GM18951 (cell line): ENCODE results near the gene SRBD1.

Experiments
- POLR2A ChIP-seq: IDR thresholded peaks from 4 replicates; pipeline ENCODE4 v1.6.1; 2011; ENCODE audit warnings: mild to moderate bottlenecking; ENCODE audit not compliant: insufficient read length, insufficient read depth; ENCODE audit errors: extremely low read depth
- in situ Hi-C: fragments of 300-500 bp; cut with MboI; formaldehyde crosslinking; loops from one replicate; pipeline ENCODE4 v1.12.0; 2022; ENCODE audit warnings: low sequenced_read_pairs, mixed read lengths, inconsistent platforms; ENCODE audit not compliant: unreplicated experiment

Gene SRBD1

DNA sequence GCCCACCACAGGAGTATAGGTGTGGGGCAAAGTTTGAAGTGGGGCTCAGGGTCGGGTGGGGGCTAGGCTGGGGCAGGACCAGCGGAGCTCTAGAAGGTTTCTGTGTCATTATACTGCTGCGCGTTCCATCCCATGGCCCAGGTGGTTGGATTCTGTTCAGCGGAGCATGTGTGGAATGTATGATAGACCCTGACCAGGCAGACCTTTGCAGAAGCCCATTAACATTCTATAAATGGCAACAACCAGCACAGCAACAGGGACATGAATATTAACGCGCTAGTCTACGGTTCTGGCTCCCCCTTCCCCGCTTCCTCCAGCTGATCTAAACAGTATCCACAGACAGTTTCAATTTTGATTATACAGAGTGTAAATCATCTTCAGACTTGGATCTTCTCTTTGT lies 36.3 kb upstream of the SRBD1 start:
- in situ Hi-C loops, result loop anchor here (10.0 kb wide), 2 partner anchors 127 to 287 kb away; no protein-coding TSS in a partner anchor
- TF ChIP-seq POLR2A, result no peak

DNA sequence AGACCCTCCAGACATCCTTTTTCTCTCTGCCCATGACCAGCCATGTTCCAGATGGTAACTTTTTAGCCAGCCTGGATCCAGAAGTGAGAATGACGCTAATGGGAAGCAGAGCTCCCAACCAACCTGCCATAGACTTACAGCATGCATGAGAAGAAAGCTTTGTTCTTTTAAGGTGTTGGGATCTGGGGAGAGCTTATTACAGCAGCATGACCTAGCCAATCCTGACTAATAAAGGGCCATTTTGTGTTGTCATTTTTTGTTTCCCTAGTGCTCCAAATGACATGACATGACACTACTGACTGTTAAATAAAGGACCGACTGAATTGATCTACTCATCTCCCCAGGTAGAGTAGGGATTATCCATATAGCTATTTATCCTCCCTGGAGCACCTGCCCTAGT lies 35.2 kb upstream of the SRBD1 start:
- TF ChIP-seq POLR2A, result no peak
- in situ Hi-C loops, result loop anchor here (10.0 kb wide), 2 partner anchors 129 to 289 kb away; no protein-coding TSS in a partner anchor

DNA sequence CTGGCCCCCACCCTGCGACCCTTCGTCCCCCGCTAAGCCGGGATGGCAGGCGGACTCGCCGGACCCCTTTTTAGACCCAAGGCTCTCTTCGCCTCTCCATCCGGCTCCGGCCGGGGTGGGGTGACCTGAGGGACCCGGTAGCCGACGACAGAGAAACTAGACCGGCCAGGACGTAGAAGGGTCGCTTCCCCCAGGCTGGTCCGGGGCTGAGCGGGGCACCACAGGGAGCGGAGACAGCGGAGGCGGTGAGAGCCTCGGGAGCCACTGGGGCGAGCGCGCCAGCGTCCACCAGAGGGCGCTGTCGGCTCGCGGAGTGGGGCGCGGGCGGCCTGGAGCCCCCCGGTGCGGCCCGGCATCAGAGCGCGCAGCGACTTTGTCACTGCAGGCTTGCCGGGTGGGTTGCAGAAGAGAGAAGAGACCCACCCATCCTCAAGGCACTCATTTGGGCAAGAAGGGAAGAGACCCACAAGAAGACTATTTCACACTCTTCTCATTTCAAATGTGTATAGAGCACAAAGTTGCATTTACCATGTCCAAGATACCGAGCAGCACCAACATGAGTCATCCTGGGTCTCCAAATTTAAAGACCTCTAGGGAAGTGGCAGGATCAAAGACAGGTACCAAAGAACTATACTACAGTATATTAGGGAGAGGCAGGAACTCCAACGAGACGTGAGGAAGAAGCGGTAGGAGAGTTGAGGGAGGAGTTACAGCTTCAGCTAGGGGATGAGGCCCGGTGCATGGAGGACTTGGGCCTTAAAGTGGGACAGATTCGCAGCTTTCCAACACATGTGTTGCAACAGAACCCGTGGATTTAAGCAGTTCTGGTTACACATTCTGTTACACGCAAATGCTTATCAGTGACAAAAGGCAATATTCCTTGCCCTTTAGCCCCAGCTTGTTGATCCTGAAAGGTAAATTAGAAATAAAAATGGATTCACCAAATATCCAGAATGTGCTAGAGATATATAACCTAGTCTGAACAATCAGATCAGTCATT lies 32.8 kb upstream of the SRBD1 start:
- no peak for TF ChIP-seq POLR2A
- in situ Hi-C loops, result loop anchor here (10.0 kb wide), 2 partner anchors 131 to 291 kb away; no protein-coding TSS in a partner anchor

DNA sequence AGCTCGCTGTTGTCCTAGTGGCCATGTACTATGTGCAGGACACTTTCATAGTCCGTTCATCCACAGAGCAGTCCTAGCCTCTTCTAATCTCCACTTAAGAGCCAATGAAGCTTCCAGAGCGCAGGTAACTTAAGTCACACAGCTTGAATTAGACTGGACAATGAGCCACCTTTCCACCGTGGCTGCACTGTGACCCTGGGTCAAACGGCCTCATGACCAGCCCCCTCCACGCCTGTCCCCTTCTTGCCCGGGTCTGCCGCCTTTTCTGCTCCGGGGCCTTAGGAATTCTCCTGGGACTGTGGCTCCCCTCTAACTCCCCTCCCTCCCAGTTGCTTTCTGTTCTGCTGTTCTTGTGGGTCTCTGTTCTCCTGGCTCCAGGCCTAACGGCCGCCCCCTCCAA lies 32.0 kb upstream of the SRBD1 start:
- in situ Hi-C loops, result loop anchor here (10.0 kb wide), 2 partner anchors 132 to 292 kb away; no protein-coding TSS in a partner anchor
- no peak for TF ChIP-seq POLR2A

DNA sequence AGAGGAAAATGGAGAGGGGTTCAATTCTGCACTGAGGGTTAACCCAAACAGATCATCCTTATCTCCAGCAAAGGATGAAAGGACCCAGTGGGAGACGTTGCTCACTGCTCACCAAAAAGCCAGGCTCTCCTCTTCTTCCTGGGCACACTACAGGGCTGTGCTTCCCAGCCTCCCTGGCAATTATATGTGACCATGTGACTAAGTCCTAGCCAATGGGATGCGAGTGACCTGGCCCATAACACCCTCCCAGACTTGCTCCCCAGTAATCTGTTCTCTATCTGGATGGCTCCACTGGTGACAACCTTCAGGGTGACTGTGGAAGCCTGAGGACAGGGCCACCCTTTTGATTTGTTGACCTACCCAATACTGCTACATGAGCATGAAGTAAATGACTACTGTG lies 29.5 kb upstream of the SRBD1 start:
- in situ Hi-C loops, result loop anchor here (10.0 kb wide), 2 partner anchors 134 to 294 kb away; no protein-coding TSS in a partner anchor

GRCh38 chr2:45637440-45637839 lies 26.4 kb upstream of the SRBD1 start:
- TF ChIP-seq POLR2A, result no peak
- in situ Hi-C loops, result no loop called here

More for the DNA sequence above, 29.5 kb upstream of the SRBD1 start:
- no peak for TF ChIP-seq POLR2A

DNA sequence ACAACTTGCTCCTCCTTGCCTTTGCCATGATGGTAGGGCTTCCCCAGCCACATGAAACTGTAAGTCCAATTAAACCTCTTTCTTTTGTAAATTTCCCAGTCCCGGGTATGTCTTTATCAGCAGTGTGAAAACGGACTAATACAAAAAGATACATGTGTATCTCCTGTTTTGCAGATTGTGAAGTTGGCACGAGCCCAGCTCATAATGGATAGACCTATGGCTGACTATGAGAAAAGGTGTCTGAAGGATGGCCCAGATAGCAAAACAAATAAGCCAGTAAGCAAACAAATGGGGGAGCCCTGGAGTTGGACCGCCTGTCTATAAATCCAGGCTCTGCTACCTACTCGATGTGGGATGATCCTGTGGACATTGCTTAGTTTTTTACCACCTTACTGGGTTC lies 24.9 kb upstream of the SRBD1 start:
- in situ Hi-C loops, result no loop called here
- no peak for TF ChIP-seq POLR2A

DNA sequence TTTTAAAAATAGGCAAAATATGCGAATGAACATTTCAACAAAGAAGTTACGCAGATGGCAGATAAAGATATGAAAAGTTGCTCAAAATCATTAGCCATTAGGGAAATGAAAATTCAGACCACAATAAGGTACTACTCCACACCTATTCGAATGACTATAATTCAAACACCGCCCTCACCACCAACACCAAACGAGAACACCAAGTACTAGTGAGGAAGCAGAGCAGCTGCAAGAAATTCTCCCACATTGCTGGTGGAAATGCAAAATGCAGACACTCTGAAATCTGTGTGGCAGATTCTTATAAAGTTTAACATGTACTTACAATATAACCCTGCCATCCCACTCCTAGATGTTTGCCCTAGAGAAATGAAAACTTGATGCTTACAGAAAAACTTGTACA lies 23.2 kb upstream of the SRBD1 start:
- in situ Hi-C loops, result no loop called here
- no peak for TF ChIP-seq POLR2A

DNA sequence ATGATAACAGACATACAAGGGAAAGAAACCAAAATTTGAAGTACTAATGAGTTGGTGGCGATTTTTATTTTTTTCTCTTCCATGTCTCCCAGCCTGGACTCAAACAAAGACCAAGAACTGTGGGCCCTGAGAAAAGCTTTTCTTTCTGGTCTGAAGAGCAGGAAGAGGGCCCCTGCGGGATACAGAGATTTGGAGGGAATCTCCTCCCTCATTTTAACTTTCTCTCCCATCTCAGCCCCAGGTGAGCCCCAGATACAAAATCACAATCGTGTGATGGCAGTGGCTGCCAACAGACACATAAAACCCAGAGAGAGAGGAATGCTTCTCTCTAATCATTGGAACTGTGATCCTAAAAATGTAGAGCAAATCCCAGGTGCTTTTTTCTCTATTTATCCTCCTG lies 20.9 kb upstream of the SRBD1 start:
- no peak for TF ChIP-seq POLR2A
- in situ Hi-C loops, result no loop called here

DNA sequence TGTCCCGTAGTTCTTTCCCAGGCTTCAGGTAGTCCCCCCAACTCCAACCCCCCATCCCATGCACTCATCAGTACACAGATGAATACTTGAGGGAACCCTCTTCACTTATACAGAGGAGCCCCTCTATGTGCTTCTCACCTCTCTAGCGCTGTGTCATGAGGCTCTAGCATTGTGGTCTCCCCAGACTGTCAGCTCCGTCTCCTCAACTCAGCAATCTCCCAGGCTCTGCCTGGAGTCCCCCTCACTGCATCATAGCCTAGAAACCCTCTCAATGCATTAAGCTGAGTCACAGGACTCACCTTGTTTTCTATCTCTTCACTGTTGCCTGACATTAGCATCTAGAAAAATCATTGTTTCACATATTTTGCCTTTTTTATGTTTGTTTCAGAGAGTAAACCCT lies 20.3 kb upstream of the SRBD1 start:
- no peak for TF ChIP-seq POLR2A
- in situ Hi-C loops, result no loop called here

DNA sequence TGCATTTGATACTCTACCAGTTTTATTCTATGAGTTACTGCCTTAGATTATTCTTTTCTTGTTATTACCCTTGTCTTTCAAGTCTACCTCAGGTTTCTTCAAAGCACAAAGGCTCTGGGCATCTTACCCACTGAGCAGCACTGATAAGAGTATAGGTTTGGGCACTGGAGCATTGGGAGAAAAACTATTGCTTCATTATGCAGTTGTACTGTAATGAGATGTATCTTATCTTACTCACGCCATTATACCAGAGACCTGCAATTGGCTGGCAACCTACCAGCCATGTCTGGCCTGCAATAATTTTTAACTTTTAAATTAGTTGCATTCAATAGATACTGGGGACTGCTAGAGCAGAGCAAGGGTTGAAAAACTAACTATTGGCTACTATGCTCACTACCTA lies 18.9 kb upstream of the SRBD1 start:
- in situ Hi-C loops, result no loop called here

DNA sequence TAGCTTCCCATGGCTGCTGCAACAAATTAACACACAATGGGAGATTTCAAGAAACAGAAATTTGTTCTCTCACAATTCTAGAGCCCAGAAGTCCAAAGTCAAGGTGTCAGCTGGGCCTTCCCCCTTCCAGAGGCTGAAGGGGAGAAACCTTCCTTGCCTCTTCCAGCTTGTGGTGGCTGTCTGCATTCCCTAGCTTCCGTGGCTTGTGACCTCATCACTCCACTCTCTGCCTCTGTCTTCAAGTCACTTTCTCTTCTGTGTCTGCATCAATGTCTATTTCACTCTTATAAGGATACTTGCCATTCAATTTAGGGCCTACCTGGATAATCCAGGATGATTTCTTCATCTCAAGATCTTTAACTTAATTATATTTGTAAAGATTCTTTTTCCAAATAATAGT lies 16.8 kb upstream of the SRBD1 start:
- no peak for TF ChIP-seq POLR2A
- in situ Hi-C loops, result no loop called here

More for the DNA sequence above, 18.9 kb upstream of the SRBD1 start:
- TF ChIP-seq POLR2A, result no peak

GRCh38 chr2:45626387-45627221 lies 15.5 kb upstream of the SRBD1 start:
- in situ Hi-C loops, result no loop called here
- no peak for TF ChIP-seq POLR2A

DNA sequence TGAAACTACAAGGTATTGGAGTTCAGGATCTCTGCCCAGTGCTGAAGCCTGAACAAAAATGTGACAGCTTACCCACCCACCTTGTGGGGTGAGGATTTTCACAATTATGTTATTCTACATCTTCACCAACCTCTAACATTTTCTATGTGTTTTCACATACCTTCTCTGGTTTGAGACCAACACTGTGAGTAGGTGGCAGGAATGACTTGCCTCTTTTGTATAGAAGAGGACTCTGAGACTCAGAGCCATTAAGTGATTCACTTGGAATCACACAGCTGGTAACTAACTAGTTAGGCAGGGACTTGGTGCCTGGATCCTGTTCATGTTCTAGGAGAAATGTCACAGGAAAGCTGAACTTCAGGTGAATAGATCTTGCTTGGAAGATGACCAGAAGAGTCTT lies 14.8 kb upstream of the SRBD1 start:
- in situ Hi-C loops, result no loop called here
- TF ChIP-seq POLR2A, result no peak

DNA sequence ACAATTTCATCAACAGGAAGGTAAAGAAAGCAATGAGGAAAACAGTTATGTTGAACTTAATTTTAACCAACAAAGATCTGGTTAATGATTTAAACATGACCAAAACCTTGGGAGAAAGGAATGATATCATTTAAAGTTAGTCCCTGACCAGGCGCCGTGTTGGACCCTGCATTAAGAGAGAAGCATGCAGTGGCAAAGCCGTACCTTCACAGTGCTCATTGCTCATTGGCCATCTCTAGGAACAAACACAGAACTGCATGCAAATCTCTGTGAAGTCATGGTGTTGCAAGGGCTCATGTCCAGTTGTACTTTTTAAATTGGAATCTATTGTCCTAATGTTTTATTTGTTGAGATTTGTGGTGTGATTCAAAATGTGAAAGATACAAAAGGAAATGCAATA lies 12.0 kb upstream of the SRBD1 start:
- in situ Hi-C loops, result no loop called here
- TF ChIP-seq POLR2A, result no peak
